ENCODE data around the gene SENP5.
"Not testable (repeated sequence)": the region's sequence is repeated elsewhere in the genome, so short reads cannot be mapped to it uniquely, and the experiment has no call there.

Gene SENP5

DNA sequence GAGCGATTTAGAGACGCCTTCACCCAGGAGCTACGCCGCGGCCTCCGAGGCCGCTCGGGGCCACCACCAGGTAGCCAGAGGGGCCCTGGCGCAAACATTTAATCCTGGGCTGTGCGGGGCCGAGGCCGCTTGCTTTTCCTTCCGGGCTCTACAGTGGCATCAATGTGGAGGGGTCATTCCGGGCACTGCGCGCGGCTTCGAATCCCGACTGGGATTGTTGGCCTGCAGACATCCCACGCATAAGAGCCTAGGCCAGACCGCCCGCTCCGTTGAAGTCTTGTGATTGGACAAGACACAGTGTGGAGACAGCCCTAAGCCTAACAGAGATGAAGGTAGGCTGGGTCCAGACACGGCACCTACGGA, 75.2 kb downstream of the SENP5 start:
- DNase-seq: no peak

DNA sequence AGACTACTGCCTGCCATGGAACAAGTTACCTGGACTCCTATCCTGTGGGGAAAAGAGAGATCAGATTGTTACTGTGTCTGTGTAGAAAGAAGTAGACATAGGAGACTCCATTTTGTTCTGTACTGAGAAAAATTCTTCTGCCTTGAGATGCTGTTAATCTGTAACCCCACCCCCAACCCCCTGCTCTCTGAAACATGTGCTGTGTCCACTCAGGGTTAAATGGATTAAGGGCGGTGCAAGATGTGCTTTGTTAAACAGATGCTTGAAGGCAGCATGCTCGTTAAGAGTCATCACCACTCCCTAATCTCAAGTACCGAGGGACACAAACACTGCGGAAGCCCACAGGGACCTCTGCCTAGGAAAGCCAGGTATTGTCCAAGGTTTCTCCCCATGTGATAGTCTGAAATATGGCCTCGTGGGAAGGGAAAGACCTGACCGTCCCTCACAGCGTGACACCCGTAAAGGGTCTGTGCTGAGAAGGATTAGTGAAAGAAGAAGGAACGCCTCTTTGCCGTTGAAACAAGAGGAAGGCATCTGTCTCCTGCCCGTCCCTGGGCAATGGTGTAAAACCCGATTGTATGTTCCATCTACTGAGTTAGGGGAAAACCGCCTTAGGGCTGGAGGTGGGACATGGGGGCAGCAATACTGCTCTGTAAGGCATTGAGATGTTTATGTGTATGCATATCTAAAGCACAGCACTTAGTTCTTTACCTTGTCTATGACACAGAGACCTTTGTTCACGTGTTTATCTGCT, 76.5 kb downstream of the SENP5 start:
- DNase-seq: not testable (repeated sequence)

DNA sequence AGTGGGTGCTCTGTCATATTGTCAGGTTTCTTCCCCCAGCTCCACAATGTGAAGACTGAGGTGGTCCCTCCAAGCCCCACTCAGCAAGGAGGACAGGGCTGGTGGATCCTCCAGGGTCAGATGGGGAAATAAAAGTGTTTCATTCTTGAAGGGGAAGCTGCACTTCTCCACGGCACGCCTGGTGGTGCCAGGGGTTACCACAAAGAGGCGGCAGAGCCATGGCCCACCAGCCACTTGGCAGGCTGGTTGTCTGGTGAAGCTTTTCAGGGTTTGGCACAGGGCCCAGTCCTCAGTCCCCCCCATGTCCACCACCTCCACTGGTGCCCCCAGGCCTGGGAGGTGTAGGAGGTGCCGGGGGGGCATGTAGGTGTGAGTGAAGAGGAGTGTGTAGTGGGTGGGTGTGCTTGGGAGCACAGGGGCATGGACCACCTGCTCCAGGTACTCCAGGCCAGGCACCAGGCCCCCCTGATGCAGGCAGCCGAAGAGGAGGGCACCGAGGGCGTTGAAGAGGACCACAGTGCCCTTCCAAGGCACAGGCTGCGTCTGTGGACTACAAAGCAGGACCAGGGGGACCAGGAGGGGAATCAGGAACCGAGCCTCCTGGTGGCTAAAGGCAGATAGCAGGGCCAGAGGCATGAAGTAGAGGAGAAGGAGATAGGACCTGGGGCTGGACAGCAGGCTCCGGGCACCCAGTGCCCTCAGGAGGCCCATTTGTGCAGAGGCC, 79.6 kb downstream of the SENP5 start:
- DNase-seq: no peak

DNA sequence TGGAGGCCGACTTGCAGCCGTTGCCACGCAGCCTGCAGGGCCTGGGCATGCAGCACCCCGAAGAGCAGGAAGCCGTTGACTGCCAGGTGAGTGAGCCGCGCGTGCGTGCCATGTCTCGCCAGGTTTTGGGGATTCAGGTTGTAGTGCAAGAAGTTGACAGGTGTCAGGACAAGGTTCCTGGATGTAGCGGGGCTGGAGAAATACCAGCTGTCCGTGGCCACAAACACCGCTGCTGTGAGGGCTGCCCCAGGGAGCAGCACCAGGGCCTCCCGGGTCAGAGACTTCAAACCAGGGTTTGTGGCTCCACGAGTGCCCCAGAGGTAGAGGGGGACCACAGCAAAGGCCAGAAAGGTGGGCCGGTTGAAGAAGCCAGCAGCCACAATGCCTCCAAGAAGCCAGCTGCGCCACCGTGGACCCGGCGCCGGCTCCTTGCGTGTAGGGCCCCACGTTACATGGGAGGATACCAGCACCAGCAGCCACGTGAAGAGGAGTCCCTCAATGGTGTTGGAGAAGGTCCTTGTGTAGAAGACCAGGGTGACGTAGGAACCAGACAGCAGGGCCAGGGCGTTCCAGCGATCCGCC, 80.2 kb downstream of the SENP5 start:
- DNase-seq: no peak

DNA sequence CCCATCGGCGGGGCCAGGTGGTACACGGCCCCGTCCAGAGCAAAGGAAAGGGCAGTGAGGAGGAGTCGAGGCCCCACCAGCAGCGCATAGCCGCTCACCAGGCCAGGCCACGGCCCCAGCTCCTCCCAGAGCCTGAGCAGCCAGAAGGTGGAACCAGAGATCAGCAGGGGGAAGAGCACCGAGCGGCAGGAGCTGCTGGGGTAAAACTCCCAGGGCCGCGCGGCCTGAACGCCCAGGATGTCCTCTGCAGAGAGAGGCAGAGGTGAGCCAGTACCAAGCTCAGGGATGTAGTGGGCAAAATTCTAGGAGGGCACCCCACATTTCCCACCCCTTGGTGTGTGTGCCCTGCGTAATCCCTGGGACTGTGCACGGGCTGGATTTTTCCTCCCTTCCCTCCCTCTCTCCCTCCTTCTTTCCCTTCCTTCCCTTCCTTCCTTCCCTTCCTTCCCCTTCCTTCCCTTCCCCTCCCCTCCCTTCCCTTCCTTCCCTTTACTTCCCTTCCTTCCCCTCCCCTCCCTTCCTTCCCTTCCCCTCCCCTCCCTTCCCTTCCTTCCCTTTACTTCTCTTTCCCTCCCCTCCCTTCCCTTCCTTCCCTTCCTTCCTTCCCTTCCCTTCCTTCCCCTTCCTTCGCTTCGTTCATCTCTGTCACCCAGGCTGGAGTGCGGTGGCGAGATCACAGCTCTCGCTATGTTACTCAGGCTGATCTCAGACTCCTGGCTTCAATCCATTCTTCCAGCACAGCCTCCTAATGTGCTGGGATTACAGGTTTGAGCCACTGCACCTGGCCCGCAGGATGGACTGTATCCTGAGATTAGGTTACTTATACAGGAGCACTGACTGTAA, 80.9 kb downstream of the SENP5 start:
- no peak for DNase-seq

DNA sequence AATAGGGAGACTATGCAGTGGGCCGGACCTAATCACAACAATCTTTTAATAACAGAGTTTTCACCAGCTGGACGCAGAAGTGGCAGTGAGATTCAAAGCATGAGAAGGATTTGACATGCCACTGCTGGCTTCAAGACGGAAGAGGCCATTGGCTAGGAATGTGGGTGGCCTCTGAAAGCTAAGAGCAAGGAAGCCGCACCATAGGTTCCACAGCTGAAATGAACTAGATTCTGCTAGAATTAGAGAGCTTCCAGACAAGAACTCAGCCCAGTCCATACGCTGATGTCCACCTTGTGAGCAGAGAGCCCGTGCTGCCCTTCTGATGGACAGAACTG, 81.5 kb downstream of the SENP5 start:
- DNase-seq: no peak

DNA sequence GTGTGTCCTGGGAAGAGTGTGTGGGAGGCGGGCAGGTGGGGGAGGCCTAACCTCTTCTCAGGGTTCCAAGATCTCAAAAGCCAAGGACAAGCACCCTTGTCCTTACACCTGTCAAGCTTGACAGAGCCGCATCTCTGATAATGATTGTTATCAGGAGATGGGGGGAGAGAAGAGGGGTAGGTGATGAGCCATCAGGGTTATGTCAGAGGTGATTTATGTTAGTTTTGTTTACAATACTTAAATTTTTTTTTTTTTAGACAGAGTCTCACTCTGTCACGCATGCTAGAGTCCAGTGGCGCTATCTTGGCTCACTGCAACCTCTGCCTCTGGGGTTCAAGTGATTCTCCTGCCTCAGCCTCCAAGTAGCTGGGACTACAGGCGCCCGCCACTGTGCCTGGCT, 82.0 kb downstream of the SENP5 start:
- no peak for DNase-seq

DNA sequence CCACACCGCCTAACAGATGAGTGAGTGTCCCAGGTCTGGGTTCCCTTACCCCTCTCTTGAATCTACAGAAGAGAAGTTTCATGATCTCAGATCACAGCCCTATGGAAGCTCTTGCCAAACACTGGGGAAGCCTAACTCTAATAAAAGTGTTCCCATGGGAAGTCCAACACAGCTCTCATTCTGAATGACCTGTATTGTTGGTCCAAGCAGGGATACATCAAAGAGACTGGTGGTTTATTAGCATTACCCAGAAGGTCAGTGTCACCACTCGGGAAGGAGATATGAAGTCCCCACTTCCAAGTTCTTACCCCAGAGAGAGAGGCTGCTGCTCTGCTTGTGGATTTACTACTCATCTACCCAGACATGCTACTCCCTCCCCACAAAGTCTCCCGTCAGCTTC, 83.7 kb downstream of the SENP5 start:
- no peak for DNase-seq

DNA sequence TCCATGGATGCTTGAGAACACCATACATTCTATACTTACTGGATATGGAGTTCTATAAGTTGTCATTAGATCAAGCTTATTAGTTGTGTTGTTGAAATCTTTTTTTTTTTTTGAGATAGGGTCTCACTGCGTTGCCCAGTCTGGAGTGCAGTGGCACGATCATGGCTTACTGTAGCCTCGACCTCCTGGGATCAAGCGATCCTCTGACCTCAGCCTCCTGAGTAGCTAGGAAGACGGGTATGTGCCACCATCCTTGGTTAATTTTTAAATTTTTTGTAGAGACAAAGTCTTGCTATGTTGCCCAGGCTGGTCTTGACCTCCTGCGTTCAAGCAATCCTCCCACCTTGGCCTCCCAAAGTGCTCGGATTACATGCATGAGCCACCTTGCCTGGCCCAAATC, 87.1 kb downstream of the SENP5 start:
- no peak for DNase-seq

DNA sequence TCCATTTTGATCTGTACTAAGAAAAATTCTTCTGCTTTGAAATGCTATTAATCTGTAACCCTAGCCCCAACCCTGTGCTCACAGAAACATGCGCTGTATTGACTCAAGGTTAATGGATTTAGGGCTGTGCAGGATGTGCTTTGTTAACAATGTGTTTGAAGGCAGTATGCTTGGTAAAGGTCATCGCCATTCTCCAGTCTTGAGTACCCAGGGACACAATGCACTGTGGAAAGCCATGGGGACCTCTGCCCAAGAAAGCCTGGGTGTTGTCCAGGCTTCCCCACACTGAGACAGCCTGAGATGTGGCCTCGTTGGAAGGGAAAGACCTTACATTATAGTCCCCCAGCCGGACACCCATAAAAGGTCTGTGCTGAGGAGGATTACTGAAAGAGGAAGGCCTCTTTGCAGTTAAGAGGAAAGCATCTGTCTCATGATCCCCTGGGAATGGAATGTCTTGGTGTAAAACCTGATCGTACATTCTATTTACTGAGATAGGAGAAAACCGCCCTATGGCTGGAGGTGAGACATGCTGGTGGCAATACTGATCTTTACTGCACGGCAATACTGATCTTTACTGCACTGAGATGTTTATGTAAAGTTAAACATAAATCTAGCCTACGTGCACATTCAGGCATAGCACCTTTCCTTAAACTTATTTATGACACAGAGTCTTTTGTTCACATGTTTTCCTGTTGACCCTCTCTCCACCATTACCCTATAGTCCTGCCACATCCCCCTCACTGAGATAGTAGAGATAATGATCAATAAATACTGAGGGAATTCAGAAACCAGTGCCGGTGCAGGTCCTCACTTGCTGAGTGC, 94.6 kb downstream of the SENP5 start:
- DNase-seq: no peak

DNA sequence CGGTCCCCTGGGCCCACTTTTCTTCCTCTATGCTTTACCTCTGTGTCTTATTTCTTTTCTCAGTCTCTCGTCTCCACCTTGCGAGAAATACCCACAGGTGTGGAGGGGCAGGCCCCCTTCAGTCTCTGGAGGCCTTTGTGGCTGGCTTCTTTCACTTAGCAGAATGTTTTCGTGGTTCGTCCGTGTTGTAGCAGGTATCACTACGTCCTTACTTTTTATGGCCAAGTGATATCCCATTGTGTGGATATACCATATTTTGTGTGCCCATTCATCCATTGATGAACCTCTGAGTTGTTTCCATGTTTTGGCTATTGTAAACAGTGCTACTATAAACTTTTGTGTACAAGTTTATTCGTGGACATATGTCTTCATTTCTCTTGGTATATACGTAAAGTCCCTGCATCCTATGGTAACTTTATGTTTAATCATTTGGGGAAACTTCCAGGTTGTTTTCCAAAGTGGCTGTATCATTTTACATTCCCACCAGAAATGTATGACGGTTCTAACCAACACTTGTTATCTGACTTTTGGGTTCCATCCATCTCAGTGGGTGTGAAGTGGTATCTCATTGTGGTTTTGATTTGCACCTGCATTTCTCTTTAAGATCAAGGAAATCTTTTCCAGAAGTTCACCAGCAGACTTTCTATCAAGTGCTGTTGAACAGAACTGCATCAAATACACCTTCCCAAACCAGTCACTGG, 95.4 kb downstream of the SENP5 start:
- no peak for DNase-seq

DNA sequence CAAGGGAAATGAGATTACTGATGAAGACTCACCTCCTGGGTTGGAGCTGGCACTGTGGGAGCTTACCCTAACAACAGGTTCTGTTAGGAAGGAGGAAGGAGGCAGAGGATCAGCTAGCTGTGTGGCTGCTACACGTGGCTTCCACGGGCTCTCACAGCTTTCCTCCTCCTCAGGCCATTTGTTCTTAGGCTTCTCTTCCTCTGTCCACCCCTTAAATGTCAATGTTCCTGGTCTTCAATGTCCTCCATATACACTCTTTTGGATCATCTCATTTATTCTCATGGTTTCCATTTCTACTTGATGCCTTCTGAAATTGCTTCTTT, 95.9 kb downstream of the SENP5 start:
- DNase-seq: no peak

DNA sequence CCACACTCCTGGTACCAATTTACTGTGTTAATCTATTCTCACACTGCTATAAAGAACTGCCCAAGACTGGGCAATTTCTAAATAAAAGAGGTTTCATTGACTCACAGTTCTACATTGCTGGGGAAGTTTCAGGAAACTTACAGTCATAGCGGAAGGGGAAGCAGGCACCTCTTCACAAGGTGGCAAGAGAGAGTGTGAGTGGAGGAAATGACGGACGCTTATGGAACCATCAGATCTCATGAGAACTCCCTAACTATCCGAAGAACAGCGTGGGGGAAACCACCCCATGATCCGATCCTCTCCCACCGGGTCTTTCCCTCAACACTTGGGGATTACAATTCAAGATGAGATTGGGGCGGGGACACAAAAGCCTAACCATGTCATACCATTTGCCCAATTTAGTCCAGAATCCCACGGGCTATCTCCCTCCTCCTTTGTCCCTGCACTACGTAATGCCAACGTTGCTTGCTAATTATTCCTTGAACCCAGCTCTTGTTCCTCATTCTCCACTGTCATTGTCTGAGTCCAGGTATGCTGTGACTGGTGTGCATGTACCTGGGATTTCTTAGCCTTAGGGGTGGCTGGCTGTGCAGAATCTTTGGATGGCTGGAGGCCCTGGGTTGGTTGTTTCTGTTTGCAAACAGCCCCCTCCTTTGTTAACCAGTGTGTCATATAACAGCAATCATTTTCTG, 97.5 kb downstream of the SENP5 start:
- DNase-seq: no peak

DNA sequence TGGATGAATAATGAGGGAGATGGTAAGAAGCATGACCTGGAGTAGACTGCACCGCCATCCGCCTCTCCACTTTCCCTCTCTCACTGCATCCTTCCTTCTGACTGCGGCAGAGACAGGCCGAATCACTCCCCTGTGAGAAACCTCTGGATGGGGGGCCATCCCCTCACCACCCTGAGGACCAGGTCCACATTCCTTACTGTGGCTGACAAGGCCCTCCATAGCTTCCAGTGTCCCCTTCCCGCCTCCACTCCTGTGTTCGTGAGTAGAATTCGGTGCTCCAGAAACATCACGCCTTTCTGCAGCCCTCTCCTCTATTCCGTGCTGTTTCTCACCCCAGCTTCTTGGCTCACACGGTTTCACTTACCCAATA, 98.1 kb downstream of the SENP5 start:
- DNase-seq: no peak

DNA sequence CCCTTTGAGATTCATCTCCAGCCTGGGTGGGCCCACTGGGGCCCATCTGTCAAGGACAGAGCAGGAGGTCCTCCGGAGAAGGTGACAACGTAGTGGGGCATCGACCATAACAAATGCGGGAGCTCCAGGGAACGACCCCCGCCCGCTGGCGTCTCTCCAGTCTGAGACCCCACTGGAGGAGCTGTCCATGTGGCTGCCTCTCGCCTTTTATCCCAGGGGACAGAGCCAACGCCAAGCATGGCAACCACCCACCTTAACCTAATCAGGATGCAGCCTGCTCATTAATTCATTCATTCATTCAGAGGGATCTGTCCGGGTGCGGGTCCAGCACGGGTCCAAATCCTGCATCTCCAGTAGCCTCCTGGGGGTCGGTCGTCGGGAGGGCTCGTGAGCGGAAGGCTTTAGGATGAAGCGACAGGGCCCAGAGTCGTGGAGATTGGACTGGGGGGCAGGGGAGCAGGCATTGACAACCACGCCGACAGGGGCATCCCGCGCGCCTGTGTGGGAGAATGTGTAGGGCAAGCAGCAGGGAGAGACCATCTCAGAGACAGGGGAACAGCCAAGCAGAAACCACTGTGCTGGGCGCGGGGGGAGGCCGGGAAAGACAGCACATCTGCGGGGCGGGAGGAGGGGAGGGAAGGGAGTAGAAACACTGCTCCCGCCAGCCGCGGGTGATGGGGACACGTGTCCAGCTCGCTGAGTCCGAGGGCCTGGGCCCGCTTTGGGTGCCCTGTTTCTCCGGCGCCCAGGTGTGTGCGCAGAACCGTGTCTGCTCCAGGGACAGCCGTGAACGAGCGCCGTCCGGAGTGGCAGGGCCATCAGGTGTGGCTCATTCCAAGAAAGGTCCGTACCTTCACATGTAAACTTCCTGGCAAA, 99.0 kb downstream of the SENP5 start:
- DNase-seq: no peak

DNA sequence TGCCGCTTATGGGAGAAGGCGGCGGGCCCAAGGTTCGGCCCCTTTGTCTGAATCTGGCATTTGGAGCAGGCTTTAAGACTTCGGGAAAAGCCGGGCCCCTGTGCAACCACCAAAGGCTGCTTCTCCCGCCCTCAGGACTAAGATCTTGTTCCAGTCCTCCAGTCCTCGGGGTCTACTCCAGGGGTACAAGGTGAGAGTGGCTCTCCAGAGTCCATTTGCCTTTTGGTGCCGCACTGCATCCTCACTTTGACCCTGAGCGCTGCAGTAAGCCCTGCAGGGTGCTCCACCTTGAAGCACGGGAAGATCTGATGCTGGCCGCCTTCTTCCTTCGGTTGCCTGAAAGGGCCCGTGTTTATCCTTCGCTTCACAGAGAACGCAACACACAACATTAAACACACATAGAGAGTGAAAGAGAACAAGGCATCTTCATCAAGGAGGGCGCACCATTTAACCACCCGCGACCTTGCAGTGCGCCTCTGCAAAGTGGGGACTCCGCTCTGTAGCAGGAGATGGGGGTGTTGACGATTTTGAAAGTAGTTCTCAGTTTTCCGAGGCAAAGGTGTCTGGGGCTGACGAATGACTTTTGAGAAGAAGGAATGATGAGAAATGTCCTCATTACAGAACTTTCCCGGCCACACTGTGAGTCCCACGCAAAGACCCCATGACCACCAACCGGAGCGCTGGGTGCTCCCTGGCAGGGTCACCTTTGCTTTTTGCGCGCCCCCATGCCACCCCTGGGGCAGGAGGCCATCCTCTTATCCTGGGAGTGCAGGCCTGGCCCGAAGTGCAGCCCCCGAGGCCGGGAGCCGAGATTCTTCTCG, 99.9 kb downstream of the SENP5 start:
- no peak for DNase-seq

DNA sequence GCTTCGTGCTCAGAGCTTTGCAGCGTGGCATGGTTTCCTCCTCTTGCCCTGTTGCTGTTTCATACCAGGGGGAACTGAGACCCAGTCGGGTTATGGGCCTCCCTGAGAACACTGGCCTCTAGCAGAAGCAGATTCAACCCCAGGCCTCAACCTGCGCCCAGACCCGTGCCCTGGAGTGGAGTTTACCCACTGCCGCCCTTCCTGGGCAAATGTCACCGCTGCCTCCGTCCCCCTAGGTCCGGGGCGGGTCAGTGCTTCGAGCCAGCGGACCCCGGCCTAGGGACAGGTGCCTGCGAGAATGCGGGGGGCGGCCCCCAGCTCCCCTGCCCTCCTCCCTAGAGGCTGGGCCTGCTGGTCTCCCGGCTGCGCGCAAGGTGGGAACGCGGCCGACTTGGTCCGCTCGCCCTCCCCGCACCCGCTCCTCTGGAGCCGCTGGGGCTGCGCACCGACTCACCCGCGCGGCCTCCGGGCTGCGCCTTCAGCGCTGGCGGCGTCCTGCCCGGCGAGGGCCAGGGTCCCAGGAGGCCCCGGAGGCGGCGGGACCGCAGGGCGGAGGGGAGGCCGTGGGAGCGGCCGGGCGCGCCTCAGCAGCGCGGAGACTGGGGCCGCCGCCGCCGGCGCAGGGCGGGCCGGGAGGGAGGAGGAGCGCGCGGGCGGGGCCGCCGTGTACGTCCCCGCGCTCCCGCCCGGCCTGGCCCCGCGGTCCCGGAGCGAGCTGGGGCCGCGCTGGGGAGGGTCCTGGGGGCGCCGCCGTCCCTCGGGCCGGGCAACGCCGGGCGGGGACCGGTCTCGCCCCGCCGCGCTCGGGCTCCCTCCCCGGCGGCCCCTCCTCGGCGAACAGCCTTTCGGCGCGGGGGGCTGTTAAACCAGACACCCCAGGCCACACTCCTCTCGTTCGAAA, 100.8 kb downstream of the SENP5 start, which contains the start of gene PIGZ:
PIGZ (minus strand) TSS at position 601 of the 901 bp plus-strand sequence. CDS start 16,802 bp downstream, outside the sequence.
- DNase-seq: no peak

DNA sequence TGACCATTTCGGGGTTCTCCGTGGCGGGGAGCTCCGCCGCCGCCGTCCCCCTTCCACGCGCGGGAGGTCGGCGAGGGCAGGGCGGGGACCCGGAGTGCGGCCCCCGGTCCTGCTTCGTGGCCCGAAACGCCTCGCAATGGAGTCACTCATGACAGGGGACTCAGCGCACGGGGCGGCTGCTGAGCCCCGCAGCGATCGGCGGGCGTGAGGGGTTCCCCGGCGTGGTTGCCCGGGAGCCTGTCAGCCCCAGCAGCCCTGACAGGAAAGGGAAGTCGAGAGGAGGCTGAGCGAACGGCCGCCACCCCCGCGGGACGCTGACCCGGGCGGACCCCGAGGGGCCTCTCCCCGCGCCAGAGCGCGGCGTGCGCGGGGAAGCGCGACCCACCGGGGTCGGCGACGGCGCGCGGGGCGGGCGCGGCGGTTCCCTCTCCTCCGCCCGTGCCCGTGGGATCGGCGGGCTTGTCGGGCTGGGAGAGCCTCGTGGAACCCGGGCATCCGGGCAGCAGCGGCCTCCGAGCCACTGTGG, 101.5 kb downstream of the SENP5 start:
- peak; percentile 56 for DNase-seq
